ENCODE results near the gene STK10. TPM values are rescaled to one million over a fixed set of nuclear protein-coding genes. Genes with fewer than 3 reads are reported as not detected.
"Not testable (repeated sequence)": the region's sequence is repeated elsewhere in the genome, so short reads cannot be mapped to it uniquely, and the experiment has no call there.

Gene STK10
- 8.2 TPM for total RNA-seq (ENCODE audit: insufficient read depth, low replicate concordance)

- DNase-seq (ENCODE audit: low spot score) = peak; percentile 93
Measured at GRCh38 chr5:172188033-172188892, at the start of gene STK10. Gene STK10, minus strand, starts transcription at chr5:172188224. Its CDS starts 182 bp downstream, at chr5:172188042.

- no peak for DNase-seq (ENCODE audit: low spot score)
Measured at GRCh38 chr5:172235827-172236736, 48.1 kb upstream of the STK10 start.

DNA sequence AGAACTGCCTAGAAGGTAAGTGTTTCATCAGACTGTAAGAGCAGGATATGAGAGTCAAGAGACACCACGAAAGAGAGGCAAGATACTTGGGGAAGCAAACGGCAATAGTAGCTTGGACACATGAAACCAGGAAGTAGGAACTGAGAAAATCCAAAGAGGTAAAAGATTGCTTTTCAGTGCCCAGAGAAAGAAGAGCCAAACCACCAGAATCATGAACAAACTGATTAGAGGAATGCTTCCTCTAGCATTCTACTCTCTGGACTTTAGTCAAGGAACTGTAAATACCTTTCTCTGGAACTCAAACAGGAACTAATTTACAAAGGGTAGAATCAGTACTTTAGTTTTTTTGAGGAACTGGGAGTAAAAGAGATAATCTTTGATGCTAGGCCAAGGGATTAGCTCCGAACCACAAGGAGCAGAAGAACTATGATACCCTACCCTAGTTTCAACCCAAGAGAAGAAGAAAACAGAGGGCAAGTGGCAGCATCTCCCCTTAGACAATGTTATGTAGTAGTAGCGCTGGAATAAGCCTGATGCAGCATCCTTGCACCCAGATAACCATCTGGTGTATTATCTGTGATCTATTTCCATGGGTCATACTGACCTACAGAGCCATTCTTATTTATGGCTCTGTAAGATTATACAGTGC lies 47.2 kb upstream of the STK10 start:
- peak; percentile 5 for DNase-seq (ENCODE audit: low spot score)

DNA sequence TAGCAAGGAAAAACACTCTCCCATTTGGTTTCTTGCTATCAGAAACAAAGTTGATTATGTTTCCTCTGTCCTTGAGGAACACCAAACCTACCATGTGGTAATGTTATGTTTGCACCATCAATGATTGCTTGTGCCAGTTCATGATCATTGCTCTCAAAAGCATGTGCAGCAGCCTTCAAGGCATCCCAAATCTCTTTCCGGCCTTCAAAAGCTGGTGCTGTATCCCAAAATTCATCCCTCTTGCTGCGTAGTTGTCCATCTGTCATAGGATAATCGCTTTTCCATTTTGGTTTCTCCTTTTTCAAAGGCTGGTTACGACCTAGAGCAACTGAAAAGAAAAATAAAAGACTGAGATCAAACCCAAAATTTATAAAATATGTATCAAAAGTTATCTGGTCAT lies 46.0 kb upstream of the STK10 start:
- no peak for DNase-seq (ENCODE audit: low spot score)

- no peak for DNase-seq (ENCODE audit: low spot score)
Measured at GRCh38 chr5:172229904-172230303, 41.9 kb upstream of the STK10 start.

- DNase-seq (ENCODE audit: low spot score) = no peak
Measured at GRCh38 chr5:172224996-172225395, 37.0 kb upstream of the STK10 start.

GRCh38 chr5:172223901-172224873 lies 36.2 kb upstream of the STK10 start:
- no peak for DNase-seq (ENCODE audit: low spot score)

GRCh38 chr5:172219296-172219695 lies 31.3 kb upstream of the STK10 start:
- DNase-seq (ENCODE audit: low spot score) = no peak

GRCh38 chr5:172216345-172216744 lies 28.3 kb upstream of the STK10 start:
- DNase-seq (ENCODE audit: low spot score) = no peak

DNA sequence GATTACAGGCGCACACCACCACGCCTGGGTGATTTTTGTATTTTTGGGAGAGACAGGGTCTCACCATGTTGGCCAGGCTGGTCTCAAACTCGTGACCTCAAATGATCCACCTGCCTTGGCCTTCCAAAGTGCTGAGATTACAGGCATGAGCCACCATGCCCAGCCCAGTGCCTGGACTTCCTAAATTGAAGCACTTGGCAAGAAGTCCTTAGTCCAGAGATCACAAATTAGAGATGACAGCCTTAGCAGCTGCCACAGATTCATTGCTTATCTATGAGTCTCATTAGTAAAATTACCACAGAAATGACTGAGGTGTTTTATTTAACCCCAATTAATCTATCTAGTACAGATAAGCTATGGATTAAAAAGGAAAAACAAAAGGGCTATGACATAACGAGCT lies 25.1 kb upstream of the STK10 start:
- no peak for DNase-seq (ENCODE audit: low spot score)

DNA sequence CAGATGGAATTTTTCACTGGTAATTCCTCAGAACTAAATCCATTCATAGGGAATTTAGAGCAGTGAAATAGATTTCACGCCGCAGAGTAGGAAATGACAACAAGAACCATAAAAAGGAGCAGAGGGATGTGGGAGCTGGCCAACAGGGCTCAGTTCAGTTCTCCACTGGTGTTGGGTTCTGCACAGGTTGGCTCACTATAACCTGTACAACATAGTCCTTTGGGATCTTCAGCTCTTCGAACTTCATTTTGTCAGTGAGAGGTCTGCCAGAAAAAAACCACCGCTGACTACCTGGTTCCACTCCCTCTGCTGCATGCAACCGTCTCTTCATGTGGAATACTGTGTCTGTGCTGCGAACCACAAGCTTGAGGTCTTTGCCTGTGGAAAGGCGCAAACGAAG lies 23.7 kb upstream of the STK10 start:
- DNase-seq (ENCODE audit: low spot score) = no peak

- no peak for DNase-seq (ENCODE audit: low spot score)
Measured at GRCh38 chr5:172209714-172210113, 21.7 kb upstream of the STK10 start.

GRCh38 chr5:172207511-172207910 lies 19.5 kb upstream of the STK10 start:
- no peak for DNase-seq (ENCODE audit: low spot score)

GRCh38 chr5:172205984-172206383 lies 18.0 kb upstream of the STK10 start:
- not testable (repeated sequence) for DNase-seq (ENCODE audit: low spot score)

- no peak for DNase-seq (ENCODE audit: low spot score)
Measured at GRCh38 chr5:172200476-172200875, 12.5 kb upstream of the STK10 start.

DNA sequence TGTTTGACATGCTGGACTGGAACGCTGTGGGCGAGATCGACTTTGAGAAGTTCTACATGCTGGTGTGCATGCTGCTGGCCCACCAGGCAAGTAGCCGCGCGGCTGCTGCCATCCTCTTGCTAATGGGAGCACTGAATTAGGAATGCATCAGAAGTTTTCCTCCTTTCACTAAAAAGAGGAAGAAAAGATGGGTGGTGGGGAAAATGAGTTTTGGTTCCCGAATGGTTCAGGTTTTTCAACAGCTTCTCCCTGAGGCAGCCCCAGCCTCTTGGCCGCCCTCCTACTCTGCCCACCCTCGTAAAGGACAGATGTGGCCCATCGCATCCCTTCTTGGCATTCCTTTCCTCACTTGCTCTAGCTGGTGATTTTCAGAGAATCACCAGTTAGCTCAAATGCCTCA lies 11.4 kb upstream of the STK10 start:
- no peak for DNase-seq (ENCODE audit: low spot score)

DNA sequence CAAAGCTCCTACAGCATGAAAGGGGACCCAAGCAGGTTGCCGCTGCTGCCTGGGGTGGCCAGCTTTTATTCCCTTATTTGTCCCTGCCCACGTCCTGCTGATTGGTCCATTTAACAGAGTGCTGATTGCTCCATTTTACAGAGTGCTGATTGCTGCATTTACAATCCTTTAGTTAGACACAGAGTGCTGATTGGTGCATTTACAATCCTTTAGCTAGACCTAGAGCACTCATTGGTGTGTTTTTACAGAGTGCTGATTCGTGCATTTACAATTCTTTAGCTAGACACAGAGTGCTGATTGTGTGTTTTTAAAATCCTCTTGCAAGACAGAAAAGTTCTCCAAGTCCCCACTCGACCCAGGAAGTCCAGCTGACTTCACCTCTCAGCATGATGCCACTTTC lies 9.8 kb upstream of the STK10 start:
- not testable (repeated sequence) for DNase-seq (ENCODE audit: low spot score)

- DNase-seq (ENCODE audit: low spot score) = no peak
Measured at GRCh38 chr5:172194985-172195774, 7.2 kb upstream of the STK10 start.

GRCh38 chr5:172193872-172194271 lies 5.8 kb upstream of the STK10 start, which contains the start of gene EFCAB9:
Gene EFCAB9, plus strand, starts transcription at chr5:172194172. Its CDS starts 1 bp downstream, at chr5:172194173.
- no peak for DNase-seq (ENCODE audit: low spot score)
